K562 (cell line): Measurements from ENCODE around the gene TUBA4B. TPM values are rescaled to one million over a fixed set of nuclear protein-coding genes. Genes with fewer than 3 reads are reported as not detected.

Experiments used
- ATF6 ChIP-seq: sonication (generic); formaldehyde crosslinking; IDR thresholded peaks from 2 replicates; pipeline ENCODE4 v1.4.0; 2020; ENCODE audit warnings: mild to moderate bottlenecking, missing genetic modification reagents
- BCOR ChIP-seq: fragments of 450-650 bp; IDR thresholded peaks from 2 replicates; pipeline ENCODE4 v1.6.1; 2016
- CBX2 ChIP-seq: fragments of 200-600 bp; sonication (generic); IDR thresholded peaks from one replicate; pipeline ENCODE4 v1.6.1; 2012; ENCODE audit warnings: mild to moderate bottlenecking, low read length, inconsistent platforms; ENCODE audit not compliant: insufficient read depth, poor library complexity, severe bottlenecking
- CEBPZ ChIP-seq: fragments of 150-350 bp; IDR thresholded peaks from 2 replicates; pipeline ENCODE4 v1.6.1; 2014; ENCODE audit warnings: low read depth, mild to moderate bottlenecking, low read length, borderline replicate concordance
- ESRRB ChIP-seq: fragments of 250-450 bp; sonication (Bioruptor Pico); IDR thresholded peaks from 2 replicates; pipeline ENCODE4 v1.5.0; 2020; ENCODE audit warnings: mild to moderate bottlenecking, moderate library complexity, borderline replicate concordance
- FOXO4 ChIP-seq: fragments of 450-650 bp; formaldehyde crosslinking; IDR thresholded peaks from 2 replicates; pipeline ENCODE4 v1.4.0; 2020; ENCODE audit warnings: mild to moderate bottlenecking, moderate library complexity
- FOXP1 ChIP-seq: sonication (generic); formaldehyde crosslinking; IDR thresholded peaks from 2 replicates; pipeline ENCODE4 v1.8.0; 2022; ENCODE audit warnings: mild to moderate bottlenecking, missing genetic modification reagents
- KLF16 ChIP-seq: IDR thresholded peaks from 2 replicates; pipeline ENCODE4 v1.6.1; 2016; ENCODE audit warnings: antibody characterized with exemption
- MAFF ChIP-seq: IDR thresholded peaks from 2 replicates; pipeline ENCODE4 v1.6.1; 2012; ENCODE audit warnings: low read length, improper control_type of control experiment
- MAZ ChIP-seq, 2 experiments: fragments of 450-650 bp in 1 of 2; sonication (generic) in 1 of 2; formaldehyde crosslinking; IDR thresholded peaks in 1 of 2; conservative IDR thresholded peaks in 1 of 2; 2 replicates each; pipeline versions ENCODE4 v1.4.0 to v1.5.0; 2020; ENCODE audit warnings: mild to moderate bottlenecking in 1 of 2, missing genetic modification reagents in 1 of 2
- MCM5 ChIP-seq: fragments of 450-650 bp; IDR thresholded peaks from 2 replicates; pipeline ENCODE4 v1.6.1; 2016; ENCODE audit warnings: low read depth
- MECOM ChIP-seq: fragments of 250-450 bp; sonication (Bioruptor Pico); IDR thresholded peaks from 2 replicates; pipeline ENCODE4 v1.8.0; 2022; ENCODE audit warnings: inconsistent platforms
- MYC ChIP-seq, 2 experiments: fragments of 250-450 bp in 1 of 2; sonication (Bioruptor Pico) in 1 of 2; IDR thresholded peaks; 2 replicates each; pipeline versions ENCODE4 v1.5.1 to v1.6.1; 2012 to 2021; ENCODE audit warnings: low read depth in 2 of 2, borderline replicate concordance in 1 of 2, improper control_type of control experiment in 1 of 2, low read length in 1 of 2, mild to moderate bottlenecking in 1 of 2, moderate library complexity in 1 of 2
- NCOA2 ChIP-seq, 2 experiments: fragments of 450-650 bp; IDR thresholded peaks; 2 replicates each; pipeline ENCODE4 v1.6.1; 2018; ENCODE audit warnings: mild to moderate bottlenecking in 2 of 2, moderate library complexity in 1 of 2; ENCODE audit not compliant: partially characterized antibody in 2 of 2
- ZKSCAN1 ChIP-seq: fragments of 150-350 bp; IDR thresholded peaks from 2 replicates; pipeline ENCODE4 v1.6.1; 2016; ENCODE audit warnings: low read depth, low read length
- ZNF408 ChIP-seq: fragments of 250-450 bp; sonication (Bioruptor Pico); IDR thresholded peaks from 2 replicates; pipeline ENCODE4 v1.4.0; 2020; ENCODE audit warnings: low read depth, mild to moderate bottlenecking, moderate library complexity
- polyA plus RNA-seq, 8 experiments: library from polyadenylated mRNA; depleted of rRNA in 4 of 8; stranded (reverse) in 5 of 8; unstranded in 3 of 8; fragments of >200 nt; fragmentation: Nextera tagmentation in 2 of 8; fragmentation: Illumina TruSeq in 1 of 8; extraction: Ambion mirVana in 2 of 8; extraction: Trizol in 1 of 8; gene quantifications; 2 replicates each; pipeline versions ENCODE4 v1.2.1 to v1.2.3, GENCODE V29; 2011 to 2014; ENCODE audit warnings: inconsistent platforms in 1 of 8, missing spikeins in 1 of 8
- total RNA-seq, 7 experiments: library from RNA; depleted of rRNA in 6 of 7; stranded (reverse); fragments of >200 nt in 6 of 7; fragmentation: Illumina TruSeq in 2 of 7; extraction: Trizol in 2 of 7; gene quantifications; 2 replicates each; pipeline versions ENCODE4 v1.2.1 to v1.2.3, GENCODE V29; 2011 to 2021; ENCODE audit warnings: low replicate concordance in 1 of 7
- TF ChIP-seq, protein P1 (sequence below): sonication (generic); formaldehyde crosslinking; IDR thresholded peaks from 2 replicates; pipeline ENCODE4 v1.8.1; 2022; ENCODE audit warnings: missing genetic modification reagents
- TF ChIP-seq, protein P2 (sequence below): fragments of 450-650 bp; formaldehyde crosslinking; IDR thresholded peaks from 2 replicates; pipeline ENCODE4 v1.4.0; 2022; ENCODE audit warnings: missing genetic modification characterization

The TUBA4B gene
- total and polyA plus RNA-seq, 9 of the 15 experiments (the other 6 are each of a cell fraction or from before 2014, with no cell fraction given), result 0.04 TPM; not detected in 8

- TF ChIP-seq, protein P1, sequence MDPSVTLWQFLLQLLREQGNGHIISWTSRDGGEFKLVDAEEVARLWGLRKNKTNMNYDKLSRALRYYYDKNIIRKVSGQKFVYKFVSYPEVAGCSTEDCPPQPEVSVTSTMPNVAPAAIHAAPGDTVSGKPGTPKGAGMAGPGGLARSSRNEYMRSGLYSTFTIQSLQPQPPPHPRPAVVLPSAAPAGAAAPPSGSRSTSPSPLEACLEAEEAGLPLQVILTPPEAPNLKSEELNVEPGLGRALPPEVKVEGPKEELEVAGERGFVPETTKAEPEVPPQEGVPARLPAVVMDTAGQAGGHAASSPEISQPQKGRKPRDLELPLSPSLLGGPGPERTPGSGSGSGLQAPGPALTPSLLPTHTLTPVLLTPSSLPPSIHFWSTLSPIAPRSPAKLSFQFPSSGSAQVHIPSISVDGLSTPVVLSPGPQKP (CRISPR knock-in tag), result peak; percentile 98
- TF ChIP-seq ZNF408 (CRISPR knock-in tag) (no peak), BCOR (no peak), CEBPZ (no peak), KLF16 (peak; percentile 83), FOXO4 (CRISPR knock-in tag) (no peak), ZKSCAN1 (no peak), MAZ (CRISPR knock-in tag; conservative IDR thresholded peaks at IDR 0.05 in 1 of 2, IDR thresholded peaks at IDR 0.05 in 1 of 2) (peak; percentile 68 to 80; a peak in 3 of 4 replicates), ESRRB (CRISPR knock-in tag) (no peak), NCOA2 (IDR thresholded peaks at IDR 0.05; ENCODE audit: partially characterized antibody in 2 of 2) (no peak), FOXP1 (CRISPR knock-in tag) (peak; percentile 55; the same call in 1 of the 2 replicates), ATF6 (CRISPR knock-in tag) (no peak), CBX2 (no peak), MECOM (CRISPR knock-in tag) (no peak), MAFF (no peak), MCM5 (no peak), MYC (IDR thresholded peaks at IDR 0.05; ENCODE audit: low read depth, low read length) (peak; percentile 71; the same call in 1 of the 2 replicates), MYC (CRISPR knock-in tag; IDR thresholded peaks at IDR 0.05; ENCODE audit: borderline replicate concordance, low read depth) (no peak)
- TF ChIP-seq, protein P2, sequence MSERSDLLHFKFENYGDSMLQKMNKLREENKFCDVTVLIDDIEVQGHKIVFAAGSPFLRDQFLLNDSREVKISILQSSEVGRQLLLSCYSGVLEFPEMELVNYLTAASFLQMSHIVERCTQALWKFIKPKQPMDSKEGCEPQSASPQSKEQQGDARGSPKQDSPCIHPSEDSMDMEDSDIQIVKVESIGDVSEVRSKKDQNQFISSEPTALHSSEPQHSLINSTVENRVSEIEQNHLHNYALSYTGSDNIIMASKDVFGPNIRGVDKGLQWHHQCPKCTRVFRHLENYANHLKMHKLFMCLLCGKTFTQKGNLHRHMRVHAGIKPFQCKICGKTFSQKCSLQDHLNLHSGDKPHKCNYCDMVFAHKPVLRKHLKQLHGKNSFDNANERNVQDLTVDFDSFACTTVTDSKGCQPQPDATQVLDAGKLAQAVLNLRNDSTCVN, result no peak
These were observed 7.7 kb upstream of the TUBA4B start, which contains the start of the genes GLB1L and STK16 (continued) for GRCh38 chr2:219245148-219245898.
